Fibroblast of lung (primary cell): ENCODE results near the gene CCDC158. TPM values are rescaled to one million over a fixed set of nuclear protein-coding genes. Genes with fewer than 3 reads are reported as not detected.
"Not testable (repeated sequence)": the region's sequence is repeated elsewhere in the genome, so short reads cannot be mapped to it uniquely, and the experiment has no call there.

Experiments
- DNase-seq, 2 donors: peaks; one replicate each; pipeline versions ENCODE4 v3.0.0 to v3.0.0-alpha.2; 2010; ENCODE audit warnings: low read depth in 2 of 2
- H2AFZ ChIP-seq: 2 replicates; pipeline ENCODE4 v1.5.1; 2012; ENCODE audit warnings: low read length, control low read depth, inconsistent platforms
- H3K27ac ChIP-seq: 2 replicates; pipeline ENCODE4 v1.5.1; 2011; ENCODE audit warnings: low read length, control low read depth; ENCODE audit not compliant: insufficient read depth
- H3K27me3 ChIP-seq: 2 replicates; pipeline ENCODE4 v1.5.1; 2011; ENCODE audit warnings: mild to moderate bottlenecking, low read length; ENCODE audit not compliant: control insufficient read depth, insufficient read depth
- H3K36me3 ChIP-seq: 2 replicates; pipeline ENCODE4 v1.5.1; 2011; ENCODE audit warnings: low read length; ENCODE audit not compliant: control insufficient read depth, insufficient read depth
- H3K4me1 ChIP-seq: 2 replicates; pipeline ENCODE4 v1.5.1; 2011; ENCODE audit warnings: low read length; ENCODE audit not compliant: control insufficient read depth, insufficient read depth; ENCODE audit errors: extremely low read depth
- H3K4me2 ChIP-seq: 2 replicates; pipeline ENCODE4 v1.5.1; 2011; ENCODE audit warnings: low read length, control low read depth; ENCODE audit not compliant: insufficient read depth; ENCODE audit errors: extremely low read depth
- H3K4me3 ChIP-seq, 4 experiments: fragments of 200-600 bp in 1 of 4; sonication (generic) in 1 of 4; replicated peaks in 1 of 4; 2 replicates each; pipeline ENCODE4 v1.5.1; 2011 to 2016; ENCODE audit warnings: low read length in 4 of 4, low read depth in 3 of 4, mild to moderate bottlenecking in 3 of 4, control low read depth in 2 of 4, inconsistent platforms in 1 of 4, mixed read lengths in 1 of 4; ENCODE audit not compliant: insufficient read depth in 1 of 4; ENCODE audit errors: control extremely low read depth in 1 of 4
- H3K79me2 ChIP-seq: 2 replicates; pipeline ENCODE4 v1.5.1; 2012; ENCODE audit warnings: mild to moderate bottlenecking, low read length, inconsistent platforms; ENCODE audit not compliant: control insufficient read depth, insufficient read depth
- H3K9ac ChIP-seq: 2 replicates; pipeline ENCODE4 v1.5.1; 2011; ENCODE audit warnings: mild to moderate bottlenecking, low read length, control low read depth; ENCODE audit not compliant: insufficient read depth
- H3K9me3 ChIP-seq: 2 replicates; pipeline ENCODE4 v1.5.1; 2012; ENCODE audit warnings: low read depth, low read length; ENCODE audit not compliant: control insufficient read depth, insufficient read depth
- H4K20me1 ChIP-seq: 2 replicates; pipeline ENCODE4 v1.5.1; 2011; ENCODE audit warnings: low read length; ENCODE audit not compliant: control insufficient read depth, insufficient read depth; ENCODE audit errors: extremely low read depth
- CTCF ChIP-seq, 2 donors: IDR thresholded peaks in 1 of 2; conservative IDR thresholded peaks in 1 of 2; 1 replicate in 1 of 2; 2 replicates in 1 of 2; pipeline ENCODE4 v1.5.1; 2011 to 2012; ENCODE audit warnings: low read length in 2 of 2, control low read depth in 1 of 2, inconsistent platforms in 1 of 2, low read depth in 1 of 2, mild to moderate bottlenecking in 1 of 2
- EZH2 ChIP-seq: IDR thresholded peaks from 2 replicates; pipeline ENCODE4 v1.5.1; 2012; ENCODE audit warnings: low read length, control low read depth, mild to moderate bottlenecking; ENCODE audit errors: missing control alignments
- polyA plus RNA-seq, 2 donors: library from polyadenylated mRNA; depleted of rRNA in 1 of 2; stranded (reverse) in 1 of 2; unstranded in 1 of 2; fragments of >200 nt; gene quantifications; 2 replicates each; pipeline ENCODE4 v1.2.1, GENCODE V29; 2011 to 2012; ENCODE audit warnings: missing spikeins in 1 of 2
- total RNA-seq: library from RNA; depleted of rRNA; stranded (reverse); fragments of >200 nt; gene quantifications from 2 replicates; pipeline ENCODE4 v1.2.1, GENCODE V29; 2014

CCDC158 gene
- total and polyA plus RNA-seq, 2 donors (not counting 1 experiment from before 2014, with no cell fraction given) = 0.15 to 1.5 TPM

GRCh38 chr4:76458297-76458696 lies 37.4 kb upstream of the CCDC158 start:
- no peaks in the 10 kb centered on the region for H3K79me2 ChIP-seq
- peak in 1 of 2 donors; percentile 22 for DNase-seq
- H2AFZ ChIP-seq = no peak overlapping the region
- no peaks in the 10 kb centered on the region for H3K36me3 ChIP-seq
- no peak overlapping the region for H3K9ac ChIP-seq
- H4K20me1 ChIP-seq = no peaks in the 10 kb centered on the region
- H3K27me3 ChIP-seq = no peaks in the 10 kb centered on the region
- no peak overlapping the region for H3K27ac ChIP-seq
- H3K4me1 ChIP-seq = peaks cover 2% of the 10 kb centered on the region
- TF ChIP-seq CTCF (conservative IDR thresholded peaks at IDR 0.05 in 1 of 2, IDR thresholded peaks at IDR 0.05 in 1 of 2; ENCODE audit: low read depth in 1 of 2, low read length in 2 of 2) (no peak), EZH2 (no peak)
- H3K4me3 ChIP-seq = no peak overlapping the region
- no peak overlapping the region for H3K4me2 ChIP-seq
- no peaks in the 10 kb centered on the region for H3K9me3 ChIP-seq

- H3K4me2 ChIP-seq = no peak overlapping the region
- H4K20me1 ChIP-seq = no peaks in the 10 kb centered on the region
- no peak overlapping the region for H3K9ac ChIP-seq
- no peaks in the 10 kb centered on the region for H3K79me2 ChIP-seq
- H2AFZ ChIP-seq = no peak overlapping the region
- peak in 1 of 2 donors; percentile 18 for DNase-seq
- H3K27ac ChIP-seq = no peak overlapping the region
- H3K4me3 ChIP-seq = no peak overlapping the region
- TF ChIP-seq CTCF (conservative IDR thresholded peaks at IDR 0.05 in 1 of 2, IDR thresholded peaks at IDR 0.05 in 1 of 2; ENCODE audit: low read depth in 1 of 2, low read length in 2 of 2) (no peak), EZH2 (no peak)
- H3K27me3 ChIP-seq = no peaks in the 10 kb centered on the region
- H3K4me1 ChIP-seq = peaks cover 2% of the 10 kb centered on the region
- no peaks in the 10 kb centered on the region for H3K9me3 ChIP-seq
- no peaks in the 10 kb centered on the region for H3K36me3 ChIP-seq
Measured at GRCh38 chr4:76457885-76458284, 36.9 kb upstream of the CCDC158 start.

GRCh38 chr4:76454073-76454472 lies 33.1 kb upstream of the CCDC158 start:
- H3K4me3 ChIP-seq, H3K4me1 ChIP-seq, H3K79me2 ChIP-seq, H3K9ac ChIP-seq, DNase-seq, H3K36me3 ChIP-seq, H4K20me1 ChIP-seq, H3K9me3 ChIP-seq, H3K27ac ChIP-seq, H3K27me3 ChIP-seq, H2AFZ ChIP-seq, H3K4me2 ChIP-seq: not testable (repeated sequence)
